ENCODE measurements around the gene AHRR. TPM values are rescaled to one million over a fixed set of nuclear protein-coding genes. Genes with fewer than 3 reads are reported as not detected.

The AHRR gene
- total and polyA plus RNA-seq, 2 donors = 0.34 to 0.52 TPM

DNA sequence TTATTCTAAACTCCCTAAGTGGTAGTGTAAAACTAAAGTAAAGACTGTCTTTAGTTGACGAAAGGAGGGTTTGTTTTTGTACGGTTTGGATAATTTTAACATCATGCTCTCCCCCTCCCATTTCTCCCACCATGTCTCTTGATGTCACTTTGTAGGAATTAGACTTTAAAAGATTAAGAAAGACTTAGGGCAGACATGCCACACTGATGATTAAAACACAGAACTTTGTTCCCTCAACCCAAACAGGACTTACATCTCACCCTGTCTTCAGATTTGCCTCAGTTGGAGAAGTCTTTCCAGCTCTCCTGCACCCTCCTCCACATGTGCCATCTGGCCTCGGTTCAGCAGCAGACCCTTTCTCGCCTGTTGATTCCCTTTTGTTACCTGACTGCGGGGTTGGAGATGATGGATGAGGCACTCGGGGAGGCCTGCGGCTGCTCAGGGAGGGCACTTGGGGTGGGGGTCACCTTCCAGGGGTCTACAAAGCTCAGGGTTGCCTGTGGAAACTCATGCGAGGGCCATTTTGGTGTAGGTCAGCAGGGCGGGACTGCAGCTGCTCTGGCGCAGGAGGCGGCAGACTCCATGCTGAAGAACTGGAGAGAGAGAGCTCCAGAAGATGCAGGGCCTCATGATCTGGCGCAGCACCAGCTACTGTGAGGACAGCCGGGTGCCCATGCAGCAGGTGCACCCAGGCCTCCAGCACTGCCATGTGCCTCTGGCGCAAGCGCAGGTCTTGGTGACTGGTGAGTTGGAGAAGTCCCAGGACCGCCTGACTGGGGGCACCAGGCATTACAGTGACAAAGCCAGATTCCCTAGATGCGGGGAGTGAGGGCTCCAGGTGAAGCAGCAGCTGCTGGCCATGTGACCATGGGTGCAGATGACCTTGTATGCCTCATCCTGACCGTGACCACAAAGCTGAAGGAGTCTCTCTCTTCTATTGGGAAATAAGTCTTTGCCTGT lies 96.9 kb downstream of the AHRR start:
- H3K9me3 ChIP-seq (ENCODE audit: control insufficient read depth in 2 of 2, insufficient read depth in 1 of 2, low read length in 1 of 2) = peaks cover 0 to 5% of the 10 kb centered on the region in 2 donors
- no peaks in the 10 kb centered on the region for H3K27me3 ChIP-seq (ENCODE audit: control insufficient read depth in 2 of 2, insufficient read depth in 1 of 2, low read length in 1 of 2)
- no peak for DNase-seq (ENCODE audit: low read depth in 6 of 9, low spot score in 9 of 9)
- no peak overlapping the region for H3K27ac ChIP-seq (ENCODE audit: low read depth in 1 of 2, low read length in 1 of 2)
- no peaks in the 10 kb centered on the region for H3K36me3 ChIP-seq (ENCODE audit: control insufficient read depth in 2 of 2, insufficient read depth in 2 of 2, low read length in 1 of 2)
- WGBS = 96% methylated on average over 18 of the region's 18 CpGs
- peaks cover 7 to 34% of the 10 kb centered on the region in 2 donors for H3K4me1 ChIP-seq (ENCODE audit: control insufficient read depth in 2 of 2, insufficient read depth in 2 of 2, low read length in 2 of 2)
- no peak overlapping the region for H3K4me3 ChIP-seq (ENCODE audit: low read length in 2 of 2)

DNA sequence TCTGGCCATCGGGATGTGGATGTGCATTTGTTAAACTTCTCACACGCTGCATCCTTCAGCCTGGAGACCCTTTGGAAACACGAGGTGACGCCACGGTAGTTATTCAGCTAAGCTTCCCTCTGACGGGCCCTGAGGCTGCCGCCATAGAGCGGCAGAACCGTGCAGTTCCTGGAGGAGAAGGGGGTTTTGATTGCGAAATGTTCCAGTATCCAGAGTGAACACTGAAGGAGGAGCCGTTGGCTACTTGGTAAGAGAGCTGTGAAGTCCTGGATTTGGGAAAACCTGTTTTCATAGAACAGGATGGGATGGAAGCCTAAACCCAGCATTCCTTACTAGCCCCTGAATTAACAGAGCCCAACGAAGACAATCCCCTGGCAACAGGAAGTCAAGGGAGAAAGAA lies 98.5 kb downstream of the AHRR start:
- Histone ChIP-seq H3K27me3 (ENCODE audit: control insufficient read depth in 2 of 2, insufficient read depth in 1 of 2, low read length in 1 of 2) (no peaks in the 10 kb centered on the region), H3K9me3 (ENCODE audit: control insufficient read depth in 2 of 2, insufficient read depth in 1 of 2, low read length in 1 of 2) (peaks cover 0 to 5% of the 10 kb centered on the region in 2 donors), H3K36me3 (ENCODE audit: control insufficient read depth in 2 of 2, insufficient read depth in 2 of 2, low read length in 1 of 2) (no peaks in the 10 kb centered on the region), H3K27ac (ENCODE audit: low read depth in 1 of 2, low read length in 1 of 2) (no peak overlapping the region), H3K4me3 (ENCODE audit: low read length in 2 of 2) (no peak overlapping the region), H3K4me1 (ENCODE audit: control insufficient read depth in 2 of 2, insufficient read depth in 2 of 2, low read length in 2 of 2) (peaks cover 10 to 42% of the 10 kb centered on the region in 2 donors)
- DNase-seq (ENCODE audit: low read depth in 6 of 9, low spot score in 9 of 9) = no peak
- WGBS = 91% methylated on average over 12 of the region's 12 CpGs

DNA sequence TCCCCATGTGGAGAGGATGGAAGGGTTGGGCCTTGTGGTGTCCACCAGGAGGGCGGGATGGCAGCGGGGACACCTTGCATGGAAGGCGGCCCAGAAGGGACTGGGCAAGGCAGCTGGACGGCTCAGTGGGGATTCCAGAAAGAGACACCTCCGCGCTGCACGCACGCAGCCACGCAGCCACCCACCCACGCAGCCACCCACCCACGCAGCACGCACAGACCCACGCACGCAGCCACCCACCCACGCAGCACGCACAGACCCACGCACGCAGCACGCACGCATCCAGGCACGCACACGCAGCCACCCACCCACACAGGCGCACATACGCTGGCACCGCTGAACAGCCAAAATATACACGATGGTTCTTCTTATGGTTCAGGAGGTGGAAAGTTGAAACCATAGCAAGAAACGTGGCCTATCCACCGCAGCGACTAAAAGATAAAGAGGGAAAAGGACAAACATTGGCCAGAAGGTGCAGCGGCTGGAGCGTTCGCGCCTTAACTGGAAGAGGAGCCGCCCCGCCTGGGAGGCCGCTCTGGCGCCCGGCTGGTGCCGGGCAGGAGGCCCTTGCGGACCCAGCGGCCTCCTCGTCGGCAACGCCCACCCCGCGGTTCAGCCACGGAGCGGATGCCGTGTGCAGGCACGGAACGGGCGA lies 99.2 kb downstream of the AHRR start:
- peaks cover 0 to 5% of the 10 kb centered on the region in 2 donors for H3K9me3 ChIP-seq (ENCODE audit: control insufficient read depth in 2 of 2, insufficient read depth in 1 of 2, low read length in 1 of 2)
- no peaks in the 10 kb centered on the region for H3K27me3 ChIP-seq (ENCODE audit: control insufficient read depth in 2 of 2, insufficient read depth in 1 of 2, low read length in 1 of 2)
- H3K36me3 ChIP-seq (ENCODE audit: control insufficient read depth in 2 of 2, insufficient read depth in 2 of 2, low read length in 1 of 2) = no peaks in the 10 kb centered on the region
- 94% methylated on average over 52 of the region's 52 CpGs for WGBS
- no peak overlapping the region for H3K27ac ChIP-seq (ENCODE audit: low read depth in 1 of 2, low read length in 1 of 2)
- H3K4me1 ChIP-seq (ENCODE audit: control insufficient read depth in 2 of 2, insufficient read depth in 2 of 2, low read length in 2 of 2) = peaks cover 10 to 38% of the 10 kb centered on the region in 2 donors
- DNase-seq (ENCODE audit: low read depth in 6 of 9, low spot score in 9 of 9) = no peak
- no peak overlapping the region for H3K4me3 ChIP-seq (ENCODE audit: low read length in 2 of 2)

GRCh38 chr5:421287-421880 lies 99.9 kb downstream of the AHRR start:
- WGBS = 93% methylated on average over 34 of the region's 34 CpGs
- DNase-seq (ENCODE audit: low read depth in 6 of 9, low spot score in 9 of 9) = no peak
- Histone ChIP-seq H3K27ac (ENCODE audit: low read depth in 1 of 2, low read length in 1 of 2) (no peak overlapping the region), H3K4me3 (ENCODE audit: low read length in 2 of 2) (no peak overlapping the region), H3K9me3 (ENCODE audit: control insufficient read depth in 2 of 2, insufficient read depth in 1 of 2, low read length in 1 of 2) (peaks cover 0 to 5% of the 10 kb centered on the region in 2 donors), H3K36me3 (ENCODE audit: control insufficient read depth in 2 of 2, insufficient read depth in 2 of 2, low read length in 1 of 2) (no peaks in the 10 kb centered on the region), H3K4me1 (ENCODE audit: control insufficient read depth in 2 of 2, insufficient read depth in 2 of 2, low read length in 2 of 2) (peaks cover 10 to 32% of the 10 kb centered on the region in 2 donors), H3K27me3 (ENCODE audit: control insufficient read depth in 2 of 2, insufficient read depth in 1 of 2, low read length in 1 of 2) (no peaks in the 10 kb centered on the region)

DNA sequence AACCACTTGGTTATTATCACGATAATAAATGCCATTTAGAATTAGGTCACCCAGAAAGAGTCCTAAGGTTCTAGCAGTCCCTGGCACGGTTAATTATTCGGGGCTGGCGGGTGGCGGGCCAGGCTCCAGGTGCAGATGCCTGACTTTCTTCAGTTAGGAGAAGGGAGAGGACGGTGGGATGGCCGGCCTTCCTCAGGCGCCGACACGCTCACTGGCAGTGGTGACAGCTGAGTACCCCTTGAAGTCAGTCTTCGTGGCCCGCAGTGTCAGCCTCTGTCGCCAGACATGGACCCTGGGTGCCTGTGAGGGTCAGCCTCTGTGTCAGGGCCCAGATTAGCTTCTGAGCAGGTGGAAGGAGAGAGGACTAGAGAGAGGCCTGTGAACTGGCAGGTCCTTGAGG lies 100.4 kb downstream of the AHRR start:
- no peak for DNase-seq (ENCODE audit: low read depth in 6 of 9, low spot score in 9 of 9)
- Histone ChIP-seq H3K4me1 (ENCODE audit: control insufficient read depth in 2 of 2, insufficient read depth in 2 of 2, low read length in 2 of 2) (peaks cover 10 to 29% of the 10 kb centered on the region in 2 donors), H3K4me3 (ENCODE audit: low read length in 2 of 2) (no peak overlapping the region), H3K27me3 (ENCODE audit: control insufficient read depth in 2 of 2, insufficient read depth in 1 of 2, low read length in 1 of 2) (no peaks in the 10 kb centered on the region), H3K9me3 (ENCODE audit: control insufficient read depth in 2 of 2, insufficient read depth in 1 of 2, low read length in 1 of 2) (peaks cover 0 to 5% of the 10 kb centered on the region in 2 donors), H3K36me3 (ENCODE audit: control insufficient read depth in 2 of 2, insufficient read depth in 2 of 2, low read length in 1 of 2) (no peaks in the 10 kb centered on the region), H3K27ac (ENCODE audit: low read depth in 1 of 2, low read length in 1 of 2) (no peak overlapping the region)
- WGBS = 94% methylated on average over 13 of the region's 13 CpGs

DNA sequence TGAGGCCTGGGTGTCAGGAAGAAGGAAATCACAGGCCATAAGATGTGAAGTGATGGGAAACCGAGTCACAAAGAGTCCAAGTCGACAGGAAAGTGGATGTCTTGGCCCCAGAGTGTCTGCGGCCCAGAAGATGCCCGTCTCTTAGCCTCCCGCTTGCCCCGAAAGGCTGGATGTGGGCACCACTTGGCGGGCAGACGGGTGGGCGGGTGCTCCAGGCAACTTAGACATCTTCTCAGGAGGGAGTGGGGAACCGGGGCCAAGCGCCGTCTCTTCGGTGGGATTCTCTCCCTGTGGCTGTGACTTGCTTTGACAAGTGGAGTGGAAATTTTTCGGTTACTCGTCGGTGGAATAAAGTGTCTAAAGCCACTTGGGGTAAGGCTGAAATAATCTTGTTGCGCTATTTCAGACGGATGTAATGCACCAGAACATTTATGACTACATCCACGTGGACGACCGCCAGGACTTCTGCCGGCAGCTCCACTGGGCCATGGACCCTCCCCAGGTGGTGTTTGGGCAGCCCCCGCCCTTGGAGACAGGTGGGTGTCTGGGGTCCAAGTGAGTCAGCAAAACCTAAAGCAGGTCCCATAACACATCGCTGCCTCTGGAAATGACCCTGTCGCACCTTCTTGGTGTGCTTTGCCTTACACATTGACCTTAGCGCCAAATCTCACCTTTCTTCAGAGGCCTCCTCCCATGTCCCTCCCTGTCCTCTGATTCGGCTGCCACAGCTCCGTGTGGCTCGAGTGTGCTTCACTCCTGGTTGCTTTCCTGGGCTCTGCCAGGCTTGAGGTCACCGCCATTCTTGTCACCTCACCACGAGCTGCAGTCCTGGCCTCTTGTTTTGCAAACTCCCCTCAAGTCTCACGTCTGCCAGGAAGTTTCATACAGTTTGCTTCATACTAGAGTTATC lies 101.1 kb downstream of the AHRR start:
- Histone ChIP-seq H3K4me3 (ENCODE audit: low read length in 2 of 2) (no peak overlapping the region), H3K27ac (ENCODE audit: low read depth in 1 of 2, low read length in 1 of 2) (peak overlapping the region in 1 of 2 donors; percentile 50), H3K36me3 (ENCODE audit: control insufficient read depth in 2 of 2, insufficient read depth in 2 of 2, low read length in 1 of 2) (no peaks in the 10 kb centered on the region), H3K4me1 (ENCODE audit: control insufficient read depth in 2 of 2, insufficient read depth in 2 of 2, low read length in 2 of 2) (peaks cover 10 to 29% of the 10 kb centered on the region in 2 donors), H3K9me3 (ENCODE audit: control insufficient read depth in 2 of 2, insufficient read depth in 1 of 2, low read length in 1 of 2) (peaks cover 0 to 5% of the 10 kb centered on the region in 2 donors), H3K27me3 (ENCODE audit: control insufficient read depth in 2 of 2, insufficient read depth in 1 of 2, low read length in 1 of 2) (peaks cover 0 to 2% of the 10 kb centered on the region in 2 donors)
- no peak for DNase-seq (ENCODE audit: low read depth in 6 of 9, low spot score in 9 of 9)
- 90% methylated on average over 32 of the region's 32 CpGs for WGBS

GRCh38 chr5:423233-423565 lies 101.7 kb downstream of the AHRR start:
- 73% methylated on average over 9 of the region's 9 CpGs for WGBS
- DNase-seq (ENCODE audit: low read depth in 6 of 9, low spot score in 9 of 9) = peak in 4 of 9 donors; percentile 37 to 78 (median 44)
- H3K27ac ChIP-seq (ENCODE audit: low read depth in 1 of 2, low read length in 1 of 2) = peak overlapping the region in 1 of 2 donors; percentile 50
- peaks cover 0 to 2% of the 10 kb centered on the region in 2 donors for H3K27me3 ChIP-seq (ENCODE audit: control insufficient read depth in 2 of 2, insufficient read depth in 1 of 2, low read length in 1 of 2)
- H3K4me3 ChIP-seq (ENCODE audit: low read length in 2 of 2) = no peak overlapping the region
- no peaks in the 10 kb centered on the region for H3K36me3 ChIP-seq (ENCODE audit: control insufficient read depth in 2 of 2, insufficient read depth in 2 of 2, low read length in 1 of 2)
- peaks cover 0 to 6% of the 10 kb centered on the region in 2 donors for H3K9me3 ChIP-seq (ENCODE audit: control insufficient read depth in 2 of 2, insufficient read depth in 1 of 2, low read length in 1 of 2)
- H3K4me1 ChIP-seq (ENCODE audit: control insufficient read depth in 2 of 2, insufficient read depth in 2 of 2, low read length in 2 of 2) = peaks cover 10 to 29% of the 10 kb centered on the region in 2 donors

DNA sequence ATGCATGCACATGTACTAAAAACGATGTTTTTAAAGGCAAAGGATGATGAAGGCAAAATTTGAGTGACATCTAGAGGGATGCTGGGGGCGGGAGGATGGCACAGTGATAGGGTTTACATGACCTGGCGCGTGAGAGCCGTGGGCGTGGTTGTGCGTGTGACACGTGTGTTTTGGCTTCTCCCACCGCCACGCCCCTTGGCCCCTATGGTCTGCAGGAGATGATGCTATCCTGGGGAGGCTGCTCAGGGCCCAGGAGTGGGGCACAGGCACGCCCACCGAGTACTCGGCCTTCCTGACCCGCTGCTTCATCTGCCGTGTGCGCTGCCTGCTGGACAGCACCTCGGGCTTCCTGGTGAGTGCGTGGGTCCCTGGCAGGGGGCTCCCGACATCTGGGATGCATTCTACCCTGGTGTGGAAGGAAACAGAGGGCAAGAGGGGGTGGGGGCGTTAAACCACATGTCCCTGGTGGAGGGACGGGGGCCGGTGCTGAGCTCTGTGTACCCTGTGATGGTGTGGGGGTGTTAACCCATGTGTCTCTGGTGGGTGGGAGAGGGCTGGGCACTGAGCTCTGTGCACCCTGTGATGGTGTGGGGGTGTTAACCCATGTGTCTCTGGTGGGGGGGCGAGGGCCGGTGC lies 102.2 kb downstream of the AHRR start:
- Histone ChIP-seq H3K27me3 (ENCODE audit: control insufficient read depth in 2 of 2, insufficient read depth in 1 of 2, low read length in 1 of 2) (peaks cover 0 to 2% of the 10 kb centered on the region in 2 donors), H3K9me3 (ENCODE audit: control insufficient read depth in 2 of 2, insufficient read depth in 1 of 2, low read length in 1 of 2) (peaks cover 0 to 3% of the 10 kb centered on the region in 2 donors), H3K4me1 (ENCODE audit: control insufficient read depth in 2 of 2, insufficient read depth in 2 of 2, low read length in 2 of 2) (peaks cover 10 to 29% of the 10 kb centered on the region in 2 donors), H3K27ac (ENCODE audit: low read depth in 1 of 2, low read length in 1 of 2) (peak overlapping the region in 1 of 2 donors; percentile 50), H3K4me3 (ENCODE audit: low read length in 2 of 2) (no peak overlapping the region), H3K36me3 (ENCODE audit: control insufficient read depth in 2 of 2, insufficient read depth in 2 of 2, low read length in 1 of 2) (no peaks in the 10 kb centered on the region)
- no peak for DNase-seq (ENCODE audit: low read depth in 6 of 9, low spot score in 9 of 9)
- WGBS = 91% methylated on average over 24 of the region's 24 CpGs

Measured in thymus (tissue), 11 donors.